K562 (cell line): ENCODE measurements around the gene LRMDA. TPM values are rescaled to one million over a fixed set of nuclear protein-coding genes. Genes with fewer than 3 reads are reported as not detected.

Experiments
- ATAC-seq: fragments of 200-7000 bp; cut with Tn5 transposase; 3 replicates; pipeline ENCODE4 v1.9.1; 2020; ENCODE audit warnings: moderate library complexity
- BruUV-seq: library from RNA; stranded (reverse); fragments of 400-500 nt; replicated peaks from 2 replicates; lab custom pipeline; 2021; lab: Mats Ljungman, UMichigan
- CTCF ChIA-PET: fragments of 300-600 bp; formaldehyde crosslinking; extraction: SDS; loops from one replicate; lab custom pipeline; 2021; ENCODE audit warnings: low intra/inter-chr PET ratio; lab: Yijun Ruan, JAX
- POLR2A ChIA-PET: fragments of 300-600, 350-650 bp; sonication (Branson Sonifier 250); formaldehyde crosslinking; extraction: SDS; loops from one replicate; lab custom pipeline; 2021; ENCODE audit warnings: antibody characterized with exemption, inconsistent platforms; lab: Yijun Ruan, JAX
- DNase-seq, 4 experiments: peaks; one replicate each; pipeline versions ENCODE4 v3.0.0 to v3.0.0-alpha.2; 2011 to 2018; ENCODE audit warnings: low spot score in 3 of 4, mixed read lengths in 3 of 4; ENCODE audit errors: extremely low read depth in 1 of 4
- FAIRE-seq: peaks from 2 replicates; lab custom pipeline; 2011; peaks lifted over from hg19 to GRCh38; lab: Jason Lieb, UNC
- H2AFZ ChIP-seq: 2 replicates; pipeline ENCODE4 v1.6.0; 2011; ENCODE audit warnings: low read depth, low read length, control low read depth, inconsistent platforms
- H3K27ac ChIP-seq: fragments of 200-600 bp; 3 replicates; pipeline ENCODE4 v1.8.0; 2011; ENCODE audit warnings: low read depth, mild to moderate bottlenecking, control low read depth, inconsistent platforms, low read length, moderate library complexity, mixed read lengths; ENCODE audit errors: extremely low read depth
- H3K27me3 ChIP-seq, 2 experiments: fragments of 300-600 bp in 1 of 2; 2 replicates in 1 of 2; 3 replicates in 1 of 2; pipeline versions ENCODE4 v1.6.0 to v1.8.0; 2011; ENCODE audit warnings: inconsistent platforms in 2 of 2, low read length in 2 of 2, mild to moderate bottlenecking in 1 of 2, mixed read lengths in 1 of 2, moderate library complexity in 1 of 2; ENCODE audit not compliant: control insufficient read depth in 2 of 2, insufficient read depth in 2 of 2
- H3K36me3 ChIP-seq: fragments of 300-600 bp; 3 replicates; pipeline ENCODE4 v1.8.0; 2011; ENCODE audit warnings: mild to moderate bottlenecking, low read length, inconsistent platforms; ENCODE audit not compliant: control insufficient read depth, insufficient read depth
- H3K4me1 ChIP-seq, 2 experiments: fragments of 200-600 bp in 1 of 2; replicated peaks in 1 of 2; 2 replicates in 1 of 2; 3 replicates in 1 of 2; pipeline versions ENCODE4 v1.5.1 to v1.8.0; 2011; ENCODE audit warnings: inconsistent platforms in 2 of 2, low read length in 2 of 2, mild to moderate bottlenecking in 1 of 2, mixed read lengths in 1 of 2, moderate library complexity in 1 of 2; ENCODE audit not compliant: control insufficient read depth in 2 of 2, insufficient read depth in 2 of 2
- H3K4me2 ChIP-seq: 2 replicates; pipeline ENCODE4 v1.6.1; 2011; ENCODE audit warnings: low read length, control low read depth, inconsistent platforms, mixed read lengths; ENCODE audit not compliant: insufficient read depth
- H3K4me3 ChIP-seq: fragments of 200-600 bp; sonication (generic), shearing (Covaris generic); 2 replicates; pipeline ENCODE4 v1.5.1; 2016; ENCODE audit warnings: control low read depth, inconsistent platforms
- H3K79me2 ChIP-seq: fragments of 200-600 bp; 3 replicates; pipeline ENCODE4 v1.8.0; 2011; ENCODE audit warnings: low read length, inconsistent platforms; ENCODE audit not compliant: control insufficient read depth, insufficient read depth
- H3K9ac ChIP-seq, 2 experiments: 2 replicates each; pipeline versions ENCODE4 v1.6.0 to v1.6.1; 2011; ENCODE audit warnings: low read depth in 2 of 2, low read length in 2 of 2, control low read depth in 1 of 2, inconsistent platforms in 1 of 2, mild to moderate bottlenecking in 1 of 2, mixed read lengths in 1 of 2; ENCODE audit not compliant: insufficient read depth in 1 of 2
- H3K9me1 ChIP-seq: one replicate; pipeline ENCODE4 v1.6.0; 2011; ENCODE audit warnings: inconsistent platforms, mild to moderate bottlenecking, low read length, moderate library complexity; ENCODE audit not compliant: control insufficient read depth, insufficient read depth
- H3K9me3 ChIP-seq: replicated peaks from 2 replicates; pipeline ENCODE4 v1.5.1; 2011; ENCODE audit warnings: low read depth, low read length, inconsistent platforms; ENCODE audit not compliant: control insufficient read depth, insufficient read depth
- H4K20me1 ChIP-seq: replicated peaks from 2 replicates; pipeline ENCODE4 v1.6.1; 2011; ENCODE audit warnings: low read length, inconsistent platforms, mixed read lengths; ENCODE audit not compliant: control insufficient read depth, insufficient read depth
- C11orf30 ChIP-seq: fragments of 450-650 bp; IDR thresholded peaks from 2 replicates; pipeline ENCODE4 v1.6.1; 2016; ENCODE audit warnings: low read depth, mild to moderate bottlenecking
- HDAC1 ChIP-seq, 2 experiments: fragments of 450-650 bp; IDR thresholded peaks; 2 replicates each; pipeline ENCODE4 v1.6.1; 2016 to 2017; ENCODE audit warnings: inconsistent platforms in 1 of 2, mild to moderate bottlenecking in 1 of 2, moderate library complexity in 1 of 2
- HMG20B ChIP-seq: fragments of 250-450 bp; sonication (Bioruptor Pico); IDR thresholded peaks from 2 replicates; pipeline ENCODE4 v1.5.0; 2021; ENCODE audit warnings: mild to moderate bottlenecking
- MAFF ChIP-seq: IDR thresholded peaks from 2 replicates; pipeline ENCODE4 v1.6.1; 2012; ENCODE audit warnings: low read length, improper control_type of control experiment
- MAFG ChIP-seq: fragments of 450-650 bp; conservative IDR thresholded peaks from 2 replicates; pipeline ENCODE4 v1.6.1; 2016; ENCODE audit warnings: missing genetic modification characterization, missing compliant biosample characterization
- MAFK ChIP-seq: IDR thresholded peaks from 2 replicates; pipeline ENCODE4 v1.6.1; 2011; ENCODE audit warnings: low read length, improper control_type of control experiment
- MYC ChIP-seq, 2 experiments: fragments of 250-450 bp in 1 of 2; sonication (Bioruptor Pico) in 1 of 2; IDR thresholded peaks; 2 replicates each; pipeline versions ENCODE4 v1.5.1 to v1.6.1; 2012 to 2021; ENCODE audit warnings: low read depth in 2 of 2, borderline replicate concordance in 1 of 2, improper control_type of control experiment in 1 of 2, low read length in 1 of 2, mild to moderate bottlenecking in 1 of 2, moderate library complexity in 1 of 2
- STAT5B ChIP-seq: fragments of 250-450 bp; sonication (Bioruptor Pico); IDR thresholded peaks from 2 replicates; pipeline ENCODE4 v1.8.0; 2021; ENCODE audit warnings: mild to moderate bottlenecking, inconsistent platforms
- VEZF1 ChIP-seq: fragments of 200-800 bp; sonication (Bioruptor generic); IDR thresholded peaks from 2 replicates; pipeline ENCODE4 v1.6.1; 2017; ENCODE audit warnings: missing genetic modification characterization, missing compliant biosample characterization
- ZBTB1 ChIP-seq: sonication (generic); formaldehyde crosslinking; IDR thresholded peaks from 2 replicates; pipeline ENCODE4 v1.8.1; 2023; ENCODE audit warnings: missing genetic modification reagents, low read depth, mild to moderate bottlenecking, borderline replicate concordance
- ZNF316 ChIP-seq: fragments of 450-650 bp; IDR thresholded peaks from 2 replicates; pipeline ENCODE4 v1.6.1; 2016
- WGBS: fragments of 100-300 bp; shearing (Covaris generic); methylation state at CpG from one replicate; pipeline ENCODE4 v1.1.6; 2016; ENCODE audit warnings: low coverage, mixed read lengths; ENCODE audit not compliant: insufficient coverage; ENCODE audit errors: missing lambda C conversion rate; 5-methylcytosine and 5-hydroxymethylcytosine counted together
- in situ Hi-C: fragments of 300-500 bp; cut with MboI; formaldehyde crosslinking; loops from 4 replicates; pipeline ENCODE4 v1.15.0; 2018; ENCODE audit warnings: inconsistent platforms, mixed read lengths
- intact Hi-C: fragments of 100-400 bp; cut with micrococcal nuclease; formaldehyde crosslinking; loops from 2 replicates; pipeline ENCODE4 v1.14.2; 2022
- polyA plus RNA-seq, 8 experiments: library from polyadenylated mRNA; depleted of rRNA in 4 of 8; stranded (reverse) in 5 of 8; unstranded in 3 of 8; fragments of >200 nt; fragmentation: Nextera tagmentation in 2 of 8; fragmentation: Illumina TruSeq in 1 of 8; extraction: Ambion mirVana in 2 of 8; extraction: Trizol in 1 of 8; gene quantifications; 2 replicates each; pipeline versions ENCODE4 v1.2.1 to v1.2.3, GENCODE V29; 2011 to 2014; ENCODE audit warnings: inconsistent platforms in 1 of 8, missing spikeins in 1 of 8
- total RNA-seq, 7 experiments: library from RNA; depleted of rRNA in 6 of 7; stranded (reverse); fragments of >200 nt in 6 of 7; fragmentation: Illumina TruSeq in 2 of 7; extraction: Trizol in 2 of 7; gene quantifications; 2 replicates each; pipeline versions ENCODE4 v1.2.1 to v1.2.3, GENCODE V29; 2011 to 2021; ENCODE audit warnings: low replicate concordance in 1 of 7

The LRMDA gene
- total and polyA plus RNA-seq, 9 of the 15 experiments (the other 6 are each of a cell fraction or from before 2014, with no cell fraction given): 0.25 TPM; not detected in 8

GRCh38 chr10:75483188-75483587 lies 51.8 kb downstream of the LRMDA start:
- TF ChIP-seq ZNF316: peak; percentile 80
- no peak for TF ChIP-seq VEZF1
- TF ChIP-seq HMG20B (CRISPR knock-in tag): no peak
- peak; percentile 71 for TF ChIP-seq C11orf30
- no peak for TF ChIP-seq HDAC1 (IDR thresholded peaks at IDR 0.05)
- TF ChIP-seq MYC (IDR thresholded peaks at IDR 0.05; ENCODE audit: low read depth, low read length): no peak
- TF ChIP-seq MYC (CRISPR knock-in tag; IDR thresholded peaks at IDR 0.05; ENCODE audit: borderline replicate concordance, low read depth): no peak
- no peak for TF ChIP-seq ZBTB1 (CRISPR knock-in tag)
- peak; percentile 70 for TF ChIP-seq MAFG (tag)
- TF ChIP-seq MAFK: peak; percentile 51; the same call in 1 of the 2 replicates
- peak; percentile 70 for TF ChIP-seq MAFF
- TF ChIP-seq STAT5B (CRISPR knock-in tag): no peak
- 0% methylated on average over 1 of the region's 1 CpG for WGBS
- Histone ChIP-seq H2AFZ (no peak overlapping the region), H3K27ac (no peak overlapping the region), H3K9me3 (no peaks in the 10 kb centered on the region), H3K4me1 (no peaks in the 10 kb centered on the region), H3K36me3 (no peaks in the 10 kb centered on the region), H3K27me3 (peaks cover 0 to 5% of the 10 kb centered on the region in 2 experiments; a peak in 1 of 5 replicates), H3K9ac (no peak overlapping the region), H3K9me1 (no peaks in the 10 kb centered on the region), H4K20me1 (no peaks in the 10 kb centered on the region), H3K4me3 (no peak overlapping the region), H3K79me2 (no peaks in the 10 kb centered on the region), H3K4me2 (no peak overlapping the region)
- POLR2A ChIA-PET: no interaction called here
- BruUV-seq: no TSS peak
- FAIRE-seq (no peak), ATAC-seq (no peak), DNase-seq (no peak)
- CTCF ChIA-PET: no interaction called here
- in situ Hi-C loops (no loop called here), intact Hi-C loops (no loop called here)
